Measurements from ENCODE around the gene POLR2L.

- TF ChIP-seq CTCF (IDR thresholded peaks at IDR 0.05 in 8 of 11, conservative IDR thresholded peaks at IDR 0.05 in 3 of 11) (no peak), POLR2A (IDR thresholded peaks at IDR 0.05) (no peak), POLR2AphosphoS5 (IDR thresholded peaks at IDR 0.05) (peak; percentile 31 to 66 (median 39))
Measured at GRCh38 chr11:825366-826226, 16.7 kb downstream of the POLR2L start.

All from spleen (tissue), 7 donors.